OCI-LY1 (cell line): Measurements from ENCODE around the gene MAPK12.

Experiments
- H2AFZ ChIP-seq: fragments of 200-600 bp; sonication (generic), shearing (Covaris generic); 2 replicates; pipeline ENCODE4 v1.6.0; 2014; ENCODE audit warnings: antibody characterized with exemption, mild to moderate bottlenecking, low read length
- H3F3A ChIP-seq: fragments of 200-600 bp; sonication (generic), shearing (Covaris generic); 2 replicates; pipeline ENCODE4 v1.6.0; 2014; ENCODE audit warnings: mild to moderate bottlenecking, antibody characterized with exemption, low read length, moderate library complexity; ENCODE audit not compliant: insufficient read depth
- H3K27ac ChIP-seq: fragments of 200-600 bp; sonication (generic); 2 replicates; pipeline ENCODE4 v1.5.1; 2014; ENCODE audit warnings: low read length, mixed run types, mild to moderate bottlenecking, low read depth; ENCODE audit not compliant: poor library complexity, severe bottlenecking
- H3K27me3 ChIP-seq: fragments of 200-600 bp; sonication (generic); 2 replicates; pipeline ENCODE4 v1.6.0; 2014; ENCODE audit warnings: antibody characterized with exemption, mild to moderate bottlenecking, low read length, moderate library complexity; ENCODE audit not compliant: insufficient read depth
- H3K36me3 ChIP-seq: fragments of 200-600 bp; sonication (generic); 2 replicates; pipeline ENCODE4 v1.6.1; 2014; ENCODE audit warnings: mild to moderate bottlenecking, antibody characterized with exemption, low read length, moderate library complexity, mixed read lengths; ENCODE audit not compliant: insufficient read depth
- H3K4me1 ChIP-seq: fragments of 200-600 bp; sonication (generic); 2 replicates; pipeline ENCODE4 v1.5.1; 2014; ENCODE audit warnings: mild to moderate bottlenecking, low read length, moderate library complexity; ENCODE audit not compliant: insufficient read depth, severe bottlenecking
- H3K4me2 ChIP-seq: fragments of 200-600 bp; sonication (generic), shearing (Covaris generic); 2 replicates; pipeline ENCODE4 v1.6.1; 2014; ENCODE audit warnings: low read length
- H3K4me3 ChIP-seq: fragments of 200-600 bp; sonication (generic); 2 replicates; pipeline ENCODE4 v1.5.1; 2014; ENCODE audit warnings: low read length, low read depth, mild to moderate bottlenecking, mixed read lengths; ENCODE audit not compliant: poor library complexity, severe bottlenecking
- H3K79me2 ChIP-seq: fragments of 200-600 bp; shearing (Covaris generic); 2 replicates; pipeline ENCODE4 v1.6.1; 2016; ENCODE audit warnings: mixed run types, low read length, mixed read lengths; ENCODE audit not compliant: insufficient read depth
- H3K9ac ChIP-seq: fragments of 200-600 bp; sonication (generic), shearing (Covaris generic); 2 replicates; pipeline ENCODE4 v1.6.1; 2014; ENCODE audit warnings: mild to moderate bottlenecking, low read length, mixed read lengths
- H3K9me2 ChIP-seq: fragments of 200-600 bp; sonication (generic), shearing (Covaris generic); 2 replicates; pipeline ENCODE4 v1.6.1; 2014; ENCODE audit warnings: low read depth, mild to moderate bottlenecking, low read length, mixed read lengths
- H3K9me3 ChIP-seq: fragments of 200-600 bp; shearing (Covaris generic); 2 replicates; pipeline ENCODE4 v1.6.1; 2014; ENCODE audit warnings: low read length, mixed read lengths
- H4K20me1 ChIP-seq: fragments of 200-600 bp; sonication (generic), shearing (Covaris generic); 2 replicates; pipeline ENCODE4 v1.6.0; 2016; ENCODE audit warnings: mild to moderate bottlenecking, low read length; ENCODE audit not compliant: insufficient read depth
- CTCF ChIP-seq: fragments of 200-600 bp; sonication (generic), shearing (Covaris generic); IDR thresholded peaks from 2 replicates; pipeline ENCODE4 v1.5.1; 2017; ENCODE audit warnings: mild to moderate bottlenecking, antibody characterized with exemption, low read length, moderate library complexity, mixed read lengths
- EZH2 ChIP-seq: fragments of 200-600 bp; sonication (generic), shearing (Covaris generic); IDR thresholded peaks from 2 replicates; pipeline ENCODE4 v1.8.0; 2017; ENCODE audit warnings: borderline replicate concordance, mixed run types, mild to moderate bottlenecking, antibody characterized with exemption, low read length, moderate library complexity, mixed read lengths

The MAPK12 gene

DNA sequence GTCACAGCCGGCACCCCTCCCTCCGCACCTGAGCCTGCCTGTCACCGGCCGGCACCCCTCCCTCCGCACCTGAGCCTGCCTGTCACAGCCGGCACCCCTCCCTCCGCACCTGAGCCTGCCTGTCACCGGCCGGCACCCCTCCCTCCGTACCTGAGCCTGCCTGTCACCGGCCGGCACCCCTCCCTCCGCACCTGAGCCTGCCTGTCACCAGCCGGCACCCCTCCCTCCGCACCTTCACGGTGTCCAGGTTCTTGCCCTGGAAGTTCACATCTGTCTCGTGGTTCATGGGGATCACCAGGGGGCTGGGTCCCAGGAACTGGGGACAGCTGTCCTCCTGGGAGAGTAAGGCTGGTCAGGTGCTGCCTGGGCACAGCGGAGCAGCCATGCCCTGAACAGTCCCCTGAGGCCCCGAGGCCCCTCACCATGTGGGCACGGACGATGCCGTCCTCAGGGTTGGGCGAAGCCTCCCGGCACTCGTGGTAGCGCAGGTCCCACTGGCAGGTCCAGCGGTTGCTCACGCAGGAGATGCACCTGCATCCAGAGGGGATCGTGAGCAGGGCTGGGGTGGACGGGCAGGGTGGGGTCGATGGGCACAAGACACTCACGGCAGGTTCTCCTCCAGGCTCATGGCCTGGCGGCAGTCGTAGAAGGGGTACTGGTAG, 24.2 kb upstream of the MAPK12 start:
- Histone ChIP-seq H3K27me3 (peaks cover 20% of the 10 kb centered on the region), H3F3A (no peaks in the 10 kb centered on the region), H4K20me1 (no peaks in the 10 kb centered on the region), H3K27ac (no peak overlapping the region), H3K9me3 (no peaks in the 10 kb centered on the region), H3K4me2 (no peak overlapping the region), H3K9ac (no peak overlapping the region), H3K36me3 (no peaks in the 10 kb centered on the region), H3K79me2 (no peaks in the 10 kb centered on the region), H3K9me2 (no peaks in the 10 kb centered on the region), H2AFZ (no peak overlapping the region), H3K4me3 (no peak overlapping the region), H3K4me1 (no peaks in the 10 kb centered on the region)
- TF ChIP-seq EZH2 (no peak), CTCF (no peak)

DNA sequence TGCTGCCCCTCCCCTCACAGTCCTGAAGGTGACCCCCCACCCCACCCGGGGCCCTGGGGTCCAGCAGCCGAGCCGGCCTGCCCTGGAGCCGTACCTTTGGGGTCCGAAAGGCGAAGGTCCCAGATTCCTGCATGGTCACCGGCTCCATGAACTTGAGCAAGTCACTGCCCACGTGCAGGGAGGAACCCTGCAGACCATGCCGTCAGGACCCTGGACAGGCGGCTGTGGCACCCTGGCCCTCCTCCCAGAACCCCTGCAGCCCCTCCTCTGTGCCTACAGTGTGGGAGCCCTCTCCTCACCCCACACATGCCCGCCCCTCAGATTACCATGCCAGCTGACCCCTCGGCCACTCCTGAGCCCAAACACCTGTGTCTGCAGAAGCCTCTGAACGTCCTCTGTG, 23.0 kb upstream of the MAPK12 start:
- Histone ChIP-seq H3K27me3 (peaks cover 17% of the 10 kb centered on the region), H3K36me3 (no peaks in the 10 kb centered on the region), H3K9me3 (no peaks in the 10 kb centered on the region), H3K79me2 (no peaks in the 10 kb centered on the region), H3K4me2 (no peak overlapping the region), H3K9me2 (no peaks in the 10 kb centered on the region), H3F3A (no peaks in the 10 kb centered on the region), H3K4me1 (no peaks in the 10 kb centered on the region), H2AFZ (no peak overlapping the region), H3K27ac (no peak overlapping the region), H4K20me1 (no peaks in the 10 kb centered on the region), H3K9ac (no peak overlapping the region), H3K4me3 (no peak overlapping the region)
- TF ChIP-seq CTCF (no peak), EZH2 (no peak)

- Histone ChIP-seq H3K4me3 (no peak overlapping the region), H3K27me3 (peaks cover 17% of the 10 kb centered on the region), H3K36me3 (no peaks in the 10 kb centered on the region), H4K20me1 (no peaks in the 10 kb centered on the region), H3F3A (no peaks in the 10 kb centered on the region), H3K27ac (no peak overlapping the region), H3K4me2 (no peak overlapping the region), H3K79me2 (no peaks in the 10 kb centered on the region), H3K4me1 (no peaks in the 10 kb centered on the region), H3K9ac (no peak overlapping the region), H3K9me2 (no peaks in the 10 kb centered on the region), H2AFZ (no peak overlapping the region), H3K9me3 (no peaks in the 10 kb centered on the region)
- no peak for TF ChIP-seq EZH2
- no peak for TF ChIP-seq CTCF
These were observed 22.3 kb upstream of the MAPK12 start for GRCh38 chr22:50283821-50284220.
